Measurements from ENCODE around the gene TMEM121B.
"Not testable (repeated sequence)": the region's sequence is repeated elsewhere in the genome, so short reads cannot be mapped to it uniquely, and the experiment has no call there.

Gene TMEM121B

DNA sequence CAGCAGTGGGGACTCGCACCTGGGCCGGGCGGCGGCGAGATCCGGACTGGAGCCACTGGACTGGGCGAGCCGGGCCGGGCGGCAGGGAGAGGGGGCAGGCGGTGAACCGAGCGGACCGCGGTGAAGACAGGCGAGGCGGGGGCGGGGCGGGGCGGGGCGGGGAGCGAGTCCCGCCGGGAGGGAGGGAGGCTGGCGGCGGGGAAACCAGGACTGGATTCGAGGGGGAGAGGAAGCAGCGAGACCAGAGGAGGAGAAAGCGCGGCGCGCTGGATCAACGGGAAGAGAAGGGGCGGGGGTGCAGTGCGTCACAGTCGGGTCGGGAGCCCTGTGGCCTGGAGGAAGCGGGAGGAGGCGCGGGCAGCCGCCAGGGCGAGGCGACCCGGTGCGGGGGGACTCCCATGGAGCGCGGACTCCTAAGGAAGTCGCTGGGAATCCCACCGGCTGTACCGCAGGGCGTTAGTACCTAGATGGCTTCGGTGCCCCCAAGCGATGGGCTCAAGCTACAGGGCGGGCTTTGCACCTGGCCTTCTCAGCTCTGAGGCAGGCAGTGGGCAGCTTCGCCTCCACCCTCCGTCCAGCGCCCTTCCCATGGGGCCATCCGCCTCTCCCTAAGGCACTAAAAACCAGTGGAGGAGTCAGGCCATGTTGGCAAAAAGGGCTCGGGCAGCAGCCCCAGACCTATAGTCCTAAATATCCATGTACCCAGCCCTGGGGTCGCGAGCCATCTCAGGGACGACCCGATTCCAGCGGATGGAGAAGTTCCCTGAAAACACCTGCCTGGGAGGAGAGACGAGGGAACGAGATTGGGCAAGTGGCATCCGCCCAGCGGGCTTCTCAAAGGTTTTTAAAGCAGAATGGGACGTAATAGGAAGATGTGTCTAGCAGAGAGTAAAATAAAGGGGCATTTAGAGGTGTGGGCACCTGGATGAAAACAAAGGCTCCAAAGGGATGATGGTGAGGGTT lies at the start of gene TMEM121B:
TSS of gene TMEM121B (minus strand) at position 128 of the 963 bp plus-strand sequence. CDS start 233 bp downstream, outside the sequence.
- in situ Hi-C loops (cut with HindIII; ENCODE audit: low sequenced_read_pairs): no loop called here

DNA sequence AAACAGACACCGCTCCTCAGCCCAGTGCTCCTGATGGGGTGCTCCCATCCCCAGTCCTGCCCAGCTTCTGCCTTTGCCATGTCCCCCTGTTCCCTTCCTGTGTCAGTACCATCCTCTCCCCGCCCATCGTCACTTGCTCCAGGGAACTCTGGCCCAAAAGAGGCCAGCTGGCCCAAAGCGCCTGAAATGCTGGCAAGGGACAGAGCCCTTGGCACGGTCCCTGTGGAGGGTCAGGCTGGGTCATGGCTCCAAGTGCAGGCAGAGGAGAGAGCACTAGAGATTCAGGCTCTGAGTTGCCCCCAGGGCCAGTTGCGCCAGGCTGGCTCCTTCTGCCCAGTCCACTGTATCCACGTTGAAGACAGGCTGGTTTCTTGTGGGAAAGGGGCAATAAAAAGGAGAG lies 46.3 kb upstream of the TMEM121B start:
- in situ Hi-C loops (cut with HindIII; ENCODE audit: low sequenced_read_pairs): no loop called here

DNA sequence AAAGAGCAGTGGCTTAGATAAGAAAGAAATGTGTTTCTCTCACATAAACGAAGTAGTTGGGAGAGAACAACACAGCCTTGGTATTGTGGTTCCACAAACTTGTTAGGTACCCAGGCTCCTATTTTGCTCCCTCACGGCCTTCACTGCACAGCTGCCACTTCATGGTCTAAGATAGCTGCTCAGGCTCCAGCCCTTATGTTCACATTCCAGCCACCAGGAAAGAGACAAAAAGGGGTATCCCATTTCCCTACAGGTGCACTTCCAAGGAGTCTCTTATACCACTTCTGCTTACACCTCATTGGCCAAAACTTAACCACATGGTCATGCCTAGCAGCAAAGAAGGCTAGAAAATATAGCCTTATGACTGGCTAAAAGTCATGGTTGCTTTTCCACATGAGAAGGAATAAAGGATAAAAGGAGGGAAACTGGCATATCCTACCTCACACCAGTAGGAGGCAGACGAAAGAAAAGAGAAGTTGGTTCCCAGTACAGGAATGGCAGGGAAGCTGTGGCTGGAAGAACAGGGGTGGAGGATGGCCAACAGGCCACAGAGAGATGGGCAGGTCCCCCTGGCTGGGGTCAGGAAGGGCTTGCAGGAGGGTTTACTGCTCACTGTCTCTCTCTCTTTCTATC lies 43.3 kb upstream of the TMEM121B start:
- in situ Hi-C loops (cut with HindIII; ENCODE audit: low sequenced_read_pairs): no loop called here

DNA sequence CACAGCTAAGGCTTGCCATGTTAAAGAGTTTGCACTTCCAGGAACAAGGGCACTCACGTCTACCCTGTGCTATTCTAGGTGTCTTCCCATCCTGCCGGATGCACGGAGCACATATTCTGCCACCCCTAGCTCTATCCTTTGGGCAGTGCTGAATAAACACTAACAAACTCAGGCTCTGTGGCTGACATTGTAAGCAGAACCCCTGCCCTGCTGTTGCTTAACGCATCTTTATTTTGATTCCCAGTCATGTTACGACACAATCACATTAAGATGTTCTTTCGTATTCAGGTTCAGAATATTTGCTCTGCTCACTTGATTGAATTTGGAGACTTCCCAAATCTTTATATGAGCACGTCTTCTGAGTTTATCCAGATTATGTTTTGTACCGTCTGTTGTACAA lies 41.6 kb upstream of the TMEM121B start:
- in situ Hi-C loops (cut with HindIII; ENCODE audit: low sequenced_read_pairs): no loop called here

DNA sequence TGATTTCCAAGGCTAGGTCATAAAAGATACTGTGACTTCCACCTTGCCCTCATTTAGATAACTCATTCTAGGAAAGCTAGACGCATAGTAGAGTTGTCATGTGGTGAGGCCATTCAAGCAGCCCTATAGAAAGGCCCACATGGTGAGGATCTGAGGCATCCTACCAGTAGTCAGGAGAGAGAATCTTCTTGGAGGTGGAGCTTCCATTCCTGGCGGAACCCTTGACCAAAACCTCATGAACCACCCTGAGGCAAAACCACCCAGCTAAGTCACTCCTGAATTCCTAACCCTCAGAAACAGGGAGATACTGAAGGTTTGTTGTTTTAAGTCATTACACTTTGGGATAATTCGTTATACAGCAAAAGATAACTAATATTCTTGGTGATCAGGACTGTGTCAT lies 40.8 kb upstream of the TMEM121B start:
- in situ Hi-C loops (cut with HindIII; ENCODE audit: low sequenced_read_pairs): no loop called here

DNA sequence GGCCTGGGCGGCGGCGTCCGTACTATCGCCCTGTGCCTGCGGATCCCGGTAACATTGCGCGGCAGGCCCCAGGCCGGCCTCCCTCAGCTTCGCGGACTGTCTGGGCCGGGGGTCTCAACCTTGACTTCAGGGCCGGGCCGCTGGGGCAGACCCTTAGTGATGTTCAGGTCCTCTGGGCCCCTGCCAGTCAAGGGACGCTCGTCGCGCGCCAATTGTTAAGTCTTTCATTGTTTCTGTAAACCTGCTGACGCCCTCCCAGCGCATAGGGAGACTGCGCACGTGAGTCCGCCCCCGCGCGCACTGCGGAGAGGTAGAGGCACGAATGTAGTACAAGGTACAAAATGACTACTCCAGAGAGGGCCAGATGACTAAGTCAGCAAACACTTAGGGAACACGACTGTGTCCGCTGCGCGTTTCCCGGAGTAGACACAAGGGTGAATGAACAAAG lies 38.4 kb upstream of the TMEM121B start:
- in situ Hi-C loops (cut with HindIII; ENCODE audit: low sequenced_read_pairs): no loop called here

DNA sequence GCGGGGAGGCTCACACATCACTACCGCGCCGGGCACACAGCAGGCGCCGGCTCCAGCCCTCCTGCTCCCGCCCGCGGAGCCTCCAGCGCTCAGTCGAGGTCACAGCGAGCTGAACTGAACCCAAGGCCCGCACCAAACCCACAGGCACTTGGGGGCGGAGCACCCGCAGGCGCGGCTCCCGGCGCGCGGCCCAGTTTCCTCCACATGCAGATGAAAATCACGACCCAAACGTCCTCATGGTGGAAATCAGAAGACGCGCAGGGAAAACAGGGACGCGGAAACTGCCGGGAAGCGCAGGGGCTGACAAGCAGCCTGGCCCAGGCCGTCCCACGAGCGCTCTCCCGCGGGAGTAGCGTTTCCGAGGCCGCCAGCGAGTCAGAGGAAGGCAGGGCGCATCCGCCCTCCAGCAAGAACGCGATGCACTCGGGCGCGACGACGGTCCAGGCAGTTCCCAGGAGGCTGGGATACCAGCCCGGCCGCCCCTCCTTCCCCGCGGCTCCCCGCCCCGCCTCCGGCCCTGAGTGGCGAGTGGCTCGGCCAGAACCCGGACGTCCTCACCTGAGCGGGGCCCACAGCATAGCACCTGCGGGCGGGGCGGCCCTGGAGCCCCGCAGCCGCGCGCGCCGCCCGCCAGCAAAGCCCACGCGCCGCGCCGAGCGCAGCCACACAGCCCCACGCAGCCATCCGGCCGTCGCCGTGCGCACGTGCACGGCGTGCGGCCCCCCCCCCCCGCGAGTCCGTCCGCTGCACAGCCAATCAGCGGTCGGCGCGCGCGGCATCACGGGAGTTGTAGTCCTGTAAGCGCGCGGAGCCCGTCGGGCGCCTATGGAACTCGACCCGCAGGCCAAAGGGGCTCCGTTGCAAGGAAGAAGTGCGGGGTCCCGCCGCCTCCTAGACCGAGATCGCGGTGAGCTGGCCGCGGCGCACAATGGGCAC lies 37.7 kb upstream of the TMEM121B start, which contains the start of gene HDHD5:
TSS of gene HDHD5 (minus strand) at position 710 of the 936 bp plus-strand sequence. CDS start at position 684, 26 bp downstream.
- in situ Hi-C loops (cut with HindIII; ENCODE audit: low sequenced_read_pairs): no loop called here

DNA sequence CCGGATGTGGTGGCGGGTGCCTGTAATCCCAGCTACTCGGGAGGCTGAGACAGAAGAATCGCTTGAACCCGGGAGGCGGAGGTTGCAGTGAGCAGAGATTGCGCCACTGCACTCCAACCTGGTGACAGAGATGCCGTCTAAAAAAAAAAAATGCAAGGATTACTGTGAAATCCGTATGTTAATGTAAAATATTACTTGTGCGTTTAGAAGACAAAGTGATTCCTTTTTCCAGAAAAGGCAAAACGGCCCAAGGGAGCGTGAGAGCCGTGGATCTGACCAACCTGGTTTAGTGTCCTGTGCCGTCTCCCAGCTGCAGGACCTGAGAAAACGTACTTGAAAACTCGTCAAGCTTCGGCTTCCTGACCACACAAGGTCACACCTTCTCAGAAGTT lies 37.0 kb upstream of the TMEM121B start:
- in situ Hi-C loops (cut with HindIII; ENCODE audit: low sequenced_read_pairs): no loop called here

DNA sequence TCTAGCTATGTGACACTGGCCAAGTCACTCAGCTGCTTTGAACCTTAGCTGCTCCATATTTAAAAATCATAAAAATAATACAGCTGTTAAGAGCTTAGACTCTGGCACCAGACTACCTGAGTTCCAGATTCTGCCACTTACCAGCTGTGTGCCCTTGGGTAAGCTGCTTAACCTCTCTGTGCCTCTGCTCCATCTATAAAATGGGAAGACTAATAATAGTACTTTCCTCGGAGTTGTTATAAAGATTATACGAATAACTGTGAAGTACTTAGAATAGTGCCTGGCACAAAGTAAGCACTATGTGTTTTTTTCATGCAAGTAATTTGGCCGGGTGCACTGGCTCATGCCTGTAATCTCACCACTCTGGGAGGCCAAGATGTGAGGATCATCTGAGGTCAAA lies 36.6 kb upstream of the TMEM121B start:
- in situ Hi-C loops (cut with HindIII; ENCODE audit: low sequenced_read_pairs): no loop called here

DNA sequence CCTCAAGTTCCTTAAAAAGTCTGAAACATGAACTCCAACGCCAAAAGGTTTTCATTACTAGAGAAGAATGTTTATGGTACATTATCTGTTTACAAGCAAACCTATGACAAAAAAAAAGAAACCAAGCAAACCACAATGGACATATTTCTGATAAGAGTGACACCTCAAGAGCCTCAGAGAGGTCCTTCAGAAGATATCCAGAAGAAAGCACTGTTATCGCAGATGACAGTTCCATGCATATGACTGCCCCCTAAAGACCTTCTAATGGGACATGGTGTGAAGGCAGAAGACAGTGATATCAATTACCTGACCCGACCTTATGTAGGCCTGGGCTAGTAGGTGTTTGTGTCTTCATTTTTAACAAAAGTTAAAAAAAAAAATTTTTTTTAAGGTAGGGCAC lies 34.8 kb upstream of the TMEM121B start:
- in situ Hi-C loops (cut with HindIII; ENCODE audit: low sequenced_read_pairs): no loop called here

DNA sequence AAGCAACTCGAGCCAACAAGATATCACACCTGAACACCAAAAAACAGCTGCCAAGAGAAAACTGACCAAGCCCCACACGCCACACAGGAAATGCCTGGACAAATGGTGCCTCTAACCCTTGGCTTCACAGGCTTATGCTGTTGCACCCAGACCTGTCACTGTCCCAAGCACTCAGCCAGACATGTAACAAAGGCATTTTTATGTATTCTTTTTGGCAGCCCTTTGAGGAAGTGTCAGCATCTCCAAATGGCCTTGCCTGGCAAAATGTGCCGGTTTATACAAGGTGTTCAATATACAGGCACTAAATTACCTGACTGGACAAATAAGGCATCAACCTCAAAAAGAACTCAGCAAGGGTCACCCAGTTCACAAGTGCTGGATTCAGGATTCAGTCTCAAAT lies 31.8 kb upstream of the TMEM121B start:
- in situ Hi-C loops (cut with HindIII; ENCODE audit: low sequenced_read_pairs): no loop called here

DNA sequence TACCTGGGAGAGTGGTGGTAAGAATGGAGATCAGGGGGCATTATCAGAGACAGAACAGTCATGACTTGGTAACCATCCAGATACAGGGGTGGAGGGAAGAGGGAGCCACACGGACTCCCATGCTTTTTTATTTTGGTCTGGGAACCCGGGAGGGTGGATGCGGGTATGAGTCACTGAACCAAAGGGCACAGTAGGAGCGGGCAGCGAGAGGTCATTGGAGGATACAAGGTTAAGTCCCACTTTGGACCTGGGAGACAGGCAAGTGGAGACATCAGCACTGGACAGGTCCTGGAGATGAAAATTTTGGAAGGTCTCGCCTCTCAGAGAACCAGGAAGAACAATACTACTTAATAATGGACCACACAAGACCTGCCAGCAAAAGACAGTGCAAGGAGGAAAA lies 31.2 kb upstream of the TMEM121B start:
- in situ Hi-C loops (cut with HindIII; ENCODE audit: low sequenced_read_pairs): no loop called here

DNA sequence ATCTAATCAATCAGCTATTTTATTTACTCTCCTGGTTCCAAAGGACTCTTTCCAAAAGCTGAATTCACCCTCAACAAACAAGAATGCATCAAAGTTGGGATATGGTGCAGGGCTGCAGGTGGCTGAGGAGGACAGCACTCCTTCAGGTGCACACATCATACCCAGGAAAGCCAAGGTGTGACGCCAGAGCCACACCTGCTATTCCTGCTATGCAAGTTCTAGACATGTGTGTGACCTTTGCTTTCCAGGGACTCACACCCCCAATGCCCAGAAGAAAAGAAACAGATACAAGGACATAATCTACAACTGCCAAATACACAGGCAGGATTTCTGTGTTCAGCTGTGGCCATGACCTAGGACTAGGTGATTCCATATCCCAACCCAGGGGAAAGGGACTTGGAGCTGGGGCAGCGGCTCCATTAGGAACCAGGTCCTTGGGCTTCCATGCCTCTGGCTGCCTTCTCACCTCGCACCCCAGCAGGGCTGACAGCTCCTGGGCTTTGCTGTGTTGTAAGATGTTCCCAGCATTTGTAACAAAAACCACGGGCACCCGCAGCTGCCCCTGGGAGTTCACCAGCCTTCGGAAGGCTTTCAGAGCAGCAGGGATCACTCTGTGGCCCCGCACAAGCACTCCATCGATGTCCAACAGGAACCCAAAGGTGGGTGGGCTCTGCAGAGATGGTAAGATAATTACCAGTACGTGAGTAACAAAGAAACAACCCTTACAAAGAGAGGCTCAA lies 28.1 kb upstream of the TMEM121B start:
- in situ Hi-C loops (cut with HindIII; ENCODE audit: low sequenced_read_pairs): no loop called here

DNA sequence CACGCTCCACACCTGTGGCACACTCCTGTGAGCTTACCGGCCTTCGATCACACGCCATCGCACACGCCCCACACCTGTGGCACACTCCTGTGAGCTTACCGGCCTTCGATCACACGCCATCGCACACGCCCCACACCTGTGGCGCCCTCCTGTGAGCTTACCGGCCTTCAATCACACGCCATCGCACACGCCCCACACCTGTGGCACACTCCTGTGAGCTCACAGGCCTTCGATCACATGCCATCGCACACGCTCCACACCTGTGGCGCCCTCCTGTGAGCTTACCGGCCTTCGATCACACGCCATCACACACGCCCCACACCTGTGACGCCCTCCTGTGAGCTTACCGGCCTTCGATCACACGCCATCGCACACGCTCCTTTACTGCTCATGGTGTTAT lies 26.3 kb upstream of the TMEM121B start:
- in situ Hi-C loops (cut with HindIII; ENCODE audit: low sequenced_read_pairs): not testable (repeated sequence)

DNA sequence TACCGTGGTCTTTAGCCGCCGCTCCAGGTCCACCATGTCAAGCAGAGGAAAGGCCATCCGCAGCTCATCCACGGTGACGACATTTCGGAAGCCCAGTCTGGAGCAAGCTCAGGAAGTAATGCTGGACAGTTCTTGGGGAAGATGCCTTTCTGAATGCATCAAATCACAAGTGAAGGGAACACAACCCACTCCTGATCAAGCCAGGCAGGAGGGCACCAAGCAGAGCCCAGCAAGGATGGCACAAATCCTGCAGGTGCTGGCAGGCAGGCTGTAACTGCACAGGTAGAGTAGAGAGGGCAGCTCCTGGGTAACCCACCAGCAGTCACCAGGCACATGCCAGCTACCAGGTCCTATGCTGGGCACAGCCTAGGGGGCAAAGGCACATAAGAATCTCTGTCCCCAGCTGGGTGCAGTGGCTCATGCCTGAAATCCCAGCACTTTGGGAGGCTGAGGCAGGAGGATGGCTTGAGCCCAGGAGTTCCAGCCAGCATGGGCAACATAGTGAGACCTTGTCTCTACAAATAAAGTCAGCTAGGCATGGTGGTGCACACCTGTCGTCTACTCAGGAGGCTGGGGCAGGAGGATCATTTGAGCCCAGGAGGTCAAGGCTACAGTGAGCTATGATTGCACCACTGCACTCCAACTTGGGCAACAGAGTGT lies 24.0 kb upstream of the TMEM121B start:
- in situ Hi-C loops (cut with HindIII; ENCODE audit: low sequenced_read_pairs): no loop called here

DNA sequence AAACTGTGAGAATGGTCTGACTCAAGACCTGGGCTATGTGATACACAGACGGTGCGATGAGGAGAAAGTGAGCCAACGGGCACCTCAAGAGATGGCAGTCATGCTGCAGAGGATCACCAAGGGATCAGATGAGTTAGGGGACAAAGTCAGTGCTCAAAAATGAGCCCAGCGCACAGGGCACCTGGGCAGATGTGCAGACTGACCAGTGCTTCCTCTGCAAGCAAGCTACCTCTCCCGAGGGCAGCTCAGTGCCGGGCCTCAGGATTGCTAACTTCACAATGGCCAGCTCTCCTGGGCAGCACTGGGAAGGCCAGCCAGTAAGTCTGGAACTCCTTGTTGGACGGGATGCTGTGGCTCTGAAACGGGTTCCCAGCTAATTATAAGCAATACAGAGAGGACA lies 22.7 kb upstream of the TMEM121B start:
- in situ Hi-C loops (cut with HindIII; ENCODE audit: low sequenced_read_pairs): no loop called here

DNA sequence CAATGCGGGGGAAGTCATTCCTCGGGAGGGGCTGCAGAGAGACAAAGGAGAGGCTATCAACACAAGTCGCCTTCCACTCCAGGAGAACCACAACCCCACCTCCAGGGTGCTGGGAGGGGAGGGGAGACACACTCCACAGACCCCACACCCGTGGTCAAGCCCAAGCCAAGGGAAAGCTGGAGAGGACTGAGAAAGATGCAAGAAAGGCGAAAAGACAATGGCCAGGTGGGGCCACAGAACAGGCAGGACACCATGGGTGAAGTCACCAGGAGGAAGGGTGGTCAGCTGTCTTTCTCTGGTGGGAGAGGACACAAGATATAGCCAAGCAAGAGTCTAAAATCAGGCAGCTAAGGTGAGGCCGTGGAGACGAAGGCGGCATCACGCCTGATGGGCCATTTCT lies 21.9 kb upstream of the TMEM121B start:
- in situ Hi-C loops (cut with HindIII; ENCODE audit: low sequenced_read_pairs): no loop called here

DNA sequence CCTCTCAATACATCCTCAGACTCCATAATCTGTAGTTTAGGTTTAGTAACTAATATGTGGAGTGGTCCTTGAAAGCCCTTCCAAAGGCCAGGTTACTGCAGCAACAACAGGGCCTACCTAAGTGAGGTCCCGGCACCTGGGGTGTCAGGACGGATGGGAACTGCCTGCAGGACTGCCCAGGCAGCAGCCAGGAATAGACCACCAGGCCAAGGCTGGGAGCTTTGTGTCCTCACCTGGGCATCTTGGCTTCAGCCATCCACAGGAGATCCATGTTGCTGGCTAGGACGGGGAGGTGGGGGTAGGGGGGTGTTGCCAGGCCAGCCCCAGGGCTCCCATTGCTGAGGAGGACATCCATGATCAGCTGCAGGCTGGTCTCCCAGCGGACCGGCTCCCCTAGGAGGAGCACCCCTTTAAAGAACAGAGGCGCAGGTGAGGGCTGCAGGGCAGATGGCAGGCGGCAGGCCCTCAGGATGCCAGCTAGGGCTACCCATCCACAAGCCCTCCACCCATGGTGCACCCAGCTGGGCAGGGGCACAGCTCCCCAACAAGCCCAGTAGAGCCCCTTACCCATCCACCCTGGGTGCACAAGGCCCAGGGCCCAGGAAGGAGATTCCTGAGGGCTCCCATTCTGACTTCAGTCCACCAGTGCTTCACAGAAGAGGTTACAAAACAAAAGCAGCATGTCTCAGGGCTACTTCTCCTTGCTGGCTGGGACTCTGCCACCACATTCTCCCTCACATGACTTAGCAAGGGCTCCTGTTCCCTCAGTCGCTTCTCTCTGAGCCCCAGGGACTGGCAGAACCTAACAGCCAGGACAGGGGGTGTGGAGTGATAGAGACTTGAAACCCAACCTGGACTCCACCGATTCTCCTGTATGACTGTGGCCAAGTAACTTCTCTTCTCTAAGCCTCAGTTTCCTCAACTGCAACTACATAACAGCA lies 19.9 kb upstream of the TMEM121B start:
- in situ Hi-C loops (cut with HindIII; ENCODE audit: low sequenced_read_pairs): no loop called here

DNA sequence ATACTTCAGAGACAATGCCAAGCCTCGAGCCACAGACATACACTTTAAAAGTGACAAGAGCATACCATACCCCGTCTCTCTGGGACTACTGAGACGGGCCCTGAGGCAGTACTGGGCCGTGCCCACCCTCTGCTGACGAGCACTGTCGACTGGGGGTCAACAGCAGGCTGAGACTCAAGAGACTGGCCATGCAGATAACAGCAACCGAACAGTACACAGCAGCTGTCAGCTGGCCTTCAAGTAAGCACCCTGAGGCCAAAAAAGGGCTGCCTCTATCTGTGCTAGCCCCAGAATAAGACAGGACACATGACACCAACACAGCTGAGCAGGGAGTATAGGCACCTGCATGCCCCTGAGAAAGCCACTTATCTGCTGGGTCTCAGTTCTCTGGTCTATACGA lies 18.9 kb upstream of the TMEM121B start:
- in situ Hi-C loops (cut with HindIII; ENCODE audit: low sequenced_read_pairs): no loop called here

Measured in DLD1 (cell line).